ENCODE results near the gene PTPRF.

The PTPRF gene

GRCh38 chr1:43536864-43537358 is 6.2 kb downstream of the PTPRF start:
- Mint-ChIP-seq H3K36me3 (ENCODE audit: low read depth) (no peaks in the 10 kb centered on the region), H3K27me3 (peaks cover 25% of the 10 kb centered on the region), H3K4me1 (ENCODE audit: low read depth) (peaks cover 2% of the 10 kb centered on the region), H3K9me3 (no peaks in the 10 kb centered on the region), H3K4me3 (no peak overlapping the region), H3K27ac (no peak overlapping the region)
- intact Hi-C loops (cut with micrococcal nuclease): no loop called here

GRCh38 chr1:43537423-43538142 is 6.9 kb downstream of the PTPRF start:
- Mint-ChIP-seq H3K36me3 (ENCODE audit: low read depth) (no peaks in the 10 kb centered on the region), H3K27ac (no peak overlapping the region), H3K27me3 (peaks cover 19% of the 10 kb centered on the region), H3K4me1 (ENCODE audit: low read depth) (no peaks in the 10 kb centered on the region), H3K4me3 (no peak overlapping the region), H3K9me3 (no peaks in the 10 kb centered on the region)
- intact Hi-C loops (cut with micrococcal nuclease): no loop called here

- no peak overlapping the region for H3K27ac Mint-ChIP-seq
- intact Hi-C loops (cut with micrococcal nuclease): no loop called here
- H3K36me3 Mint-ChIP-seq (ENCODE audit: low read depth): no peaks in the 10 kb centered on the region
- peaks cover 13% of the 10 kb centered on the region for H3K27me3 Mint-ChIP-seq
- no peaks in the 10 kb centered on the region for H3K9me3 Mint-ChIP-seq
- no peaks in the 10 kb centered on the region for H3K4me1 Mint-ChIP-seq (ENCODE audit: low read depth)
- H3K4me3 Mint-ChIP-seq: no peak overlapping the region
Measured at GRCh38 chr1:43538143-43538487, 7.4 kb downstream of the PTPRF start.

GRCh38 chr1:43538969-43539368 is 8.3 kb downstream of the PTPRF start:
- intact Hi-C loops (cut with micrococcal nuclease): no loop called here
- no peaks in the 10 kb centered on the region for H3K9me3 Mint-ChIP-seq
- no peaks in the 10 kb centered on the region for H3K4me1 Mint-ChIP-seq (ENCODE audit: low read depth)
- peaks cover 6% of the 10 kb centered on the region for H3K27me3 Mint-ChIP-seq
- no peak overlapping the region for H3K27ac Mint-ChIP-seq
- H3K4me3 Mint-ChIP-seq: no peak overlapping the region
- H3K36me3 Mint-ChIP-seq (ENCODE audit: low read depth): no peaks in the 10 kb centered on the region

- H3K36me3 Mint-ChIP-seq (ENCODE audit: low read depth): no peaks in the 10 kb centered on the region
- H3K9me3 Mint-ChIP-seq: no peaks in the 10 kb centered on the region
- no peaks in the 10 kb centered on the region for H3K27me3 Mint-ChIP-seq
- no peak overlapping the region for H3K4me3 Mint-ChIP-seq
- intact Hi-C loops (cut with micrococcal nuclease): no loop called here
- no peak overlapping the region for H3K27ac Mint-ChIP-seq
- no peaks in the 10 kb centered on the region for H3K4me1 Mint-ChIP-seq (ENCODE audit: low read depth)
Measured at GRCh38 chr1:43539726-43540434, 9.2 kb downstream of the PTPRF start.

- H3K27me3 Mint-ChIP-seq: peaks cover 2% of the 10 kb centered on the region
- no peak overlapping the region for H3K4me3 Mint-ChIP-seq
- no peaks in the 10 kb centered on the region for H3K9me3 Mint-ChIP-seq
- H3K27ac Mint-ChIP-seq: no peak overlapping the region
- intact Hi-C loops (cut with micrococcal nuclease): no loop called here
- H3K4me1 Mint-ChIP-seq (ENCODE audit: low read depth): no peaks in the 10 kb centered on the region
- H3K36me3 Mint-ChIP-seq (ENCODE audit: low read depth): no peaks in the 10 kb centered on the region
Measured at GRCh38 chr1:43540653-43541071, 10.0 kb downstream of the PTPRF start.

- no peaks in the 10 kb centered on the region for H3K36me3 Mint-ChIP-seq (ENCODE audit: low read depth)
- no peak overlapping the region for H3K4me3 Mint-ChIP-seq
- peaks cover 2% of the 10 kb centered on the region for H3K27me3 Mint-ChIP-seq
- H3K4me1 Mint-ChIP-seq (ENCODE audit: low read depth): peaks cover 4% of the 10 kb centered on the region
- intact Hi-C loops (cut with micrococcal nuclease): no loop called here
- H3K27ac Mint-ChIP-seq: no peak overlapping the region
- H3K9me3 Mint-ChIP-seq: no peaks in the 10 kb centered on the region
Measured at GRCh38 chr1:43541141-43541540, 10.5 kb downstream of the PTPRF start.

GRCh38 chr1:43541721-43542401 is 11.2 kb downstream of the PTPRF start:
- Mint-ChIP-seq H3K27ac (no peak overlapping the region), H3K4me3 (no peak overlapping the region), H3K36me3 (ENCODE audit: low read depth) (no peaks in the 10 kb centered on the region), H3K4me1 (ENCODE audit: low read depth) (peaks cover 5% of the 10 kb centered on the region), H3K9me3 (no peaks in the 10 kb centered on the region), H3K27me3 (peaks cover 2% of the 10 kb centered on the region)
- intact Hi-C loops (cut with micrococcal nuclease): no loop called here

GRCh38 chr1:43542527-43543458 is 12.1 kb downstream of the PTPRF start:
- H3K9me3 Mint-ChIP-seq: no peaks in the 10 kb centered on the region
- intact Hi-C loops (cut with micrococcal nuclease): no loop called here
- H3K27me3 Mint-ChIP-seq: peaks cover 5% of the 10 kb centered on the region
- no peak overlapping the region for H3K4me3 Mint-ChIP-seq
- H3K4me1 Mint-ChIP-seq (ENCODE audit: low read depth): peaks cover 5% of the 10 kb centered on the region
- no peak overlapping the region for H3K27ac Mint-ChIP-seq
- no peaks in the 10 kb centered on the region for H3K36me3 Mint-ChIP-seq (ENCODE audit: low read depth)

GRCh38 chr1:43543567-43543966 is 12.9 kb downstream of the PTPRF start:
- H3K4me3 Mint-ChIP-seq: no peak overlapping the region
- no peak overlapping the region for H3K27ac Mint-ChIP-seq
- H3K4me1 Mint-ChIP-seq (ENCODE audit: low read depth): peaks cover 5% of the 10 kb centered on the region

GRCh38 chr1:43545339-43545694 is 14.6 kb downstream of the PTPRF start:
- intact Hi-C loops (cut with micrococcal nuclease): no loop called here
- peaks cover 8% of the 10 kb centered on the region for H3K27me3 Mint-ChIP-seq
- H3K4me1 Mint-ChIP-seq (ENCODE audit: low read depth): peaks cover 11% of the 10 kb centered on the region

More at GRCh38 chr1:43543567-43543966, 12.9 kb downstream of the PTPRF start:
- no peaks in the 10 kb centered on the region for H3K36me3 Mint-ChIP-seq (ENCODE audit: low read depth)
- intact Hi-C loops (cut with micrococcal nuclease): no loop called here
- H3K27me3 Mint-ChIP-seq: peaks cover 6% of the 10 kb centered on the region
- H3K9me3 Mint-ChIP-seq: no peaks in the 10 kb centered on the region

GRCh38 chr1:43545695-43546387 is 15.2 kb downstream of the PTPRF start:
- intact Hi-C loops (cut with micrococcal nuclease): no loop called here
- Mint-ChIP-seq H3K27me3 (peaks cover 13% of the 10 kb centered on the region), H3K4me3 (no peak overlapping the region), H3K36me3 (ENCODE audit: low read depth) (no peaks in the 10 kb centered on the region), H3K27ac (no peak overlapping the region), H3K4me1 (ENCODE audit: low read depth) (peaks cover 16% of the 10 kb centered on the region), H3K9me3 (no peaks in the 10 kb centered on the region)

More at GRCh38 chr1:43545339-43545694, 14.6 kb downstream of the PTPRF start:
- H3K4me3 Mint-ChIP-seq: no peak overlapping the region
- H3K27ac Mint-ChIP-seq: no peak overlapping the region
- H3K36me3 Mint-ChIP-seq (ENCODE audit: low read depth): no peaks in the 10 kb centered on the region
- no peaks in the 10 kb centered on the region for H3K9me3 Mint-ChIP-seq

All from dendritic cell treated with granulocyte-macrophage colony-stimulating factor and Interleukin-4, amounts not matched to agents 40 ng/mL and 50 ng/mL, for 4 days (primary cell).